NK-92 treated with Interleukin-12 subunit alpha and Interleukin-12 subunit beta, amount 100 ng/mL, for 24 hours (cell line): ENCODE data around the gene KIR2DL4.
"Not testable (repeated sequence)": the region's sequence is repeated elsewhere in the genome, so short reads cannot be mapped to it uniquely, and the experiment has no call there.

Source experiments
- DNase-seq: peaks from one replicate; lab custom pipeline; 2025; lab: John Stamatoyannopoulos, UW

KIR2DL4 gene

DNA sequence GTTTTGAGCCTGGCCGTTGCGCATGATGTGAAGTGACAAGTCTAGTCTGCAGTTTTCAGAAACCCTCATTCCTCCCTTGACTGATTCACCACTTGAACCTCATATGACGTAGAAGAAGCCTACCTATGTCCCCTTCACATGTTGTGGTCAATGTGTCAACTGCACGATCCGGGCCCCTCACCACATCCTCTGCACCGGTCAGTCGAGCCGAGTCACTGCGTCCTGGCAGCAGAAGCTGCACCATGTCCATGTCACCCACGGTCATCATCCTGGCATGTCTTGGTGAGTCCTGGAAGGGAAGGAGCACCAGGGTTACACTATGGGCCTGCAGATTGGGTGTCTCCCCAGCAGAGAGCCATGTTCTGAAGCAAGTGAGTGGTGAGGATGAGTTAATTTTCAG lies at the start of gene KIR2DL4:
KIR2DL4 (plus strand) TSS at position 201 of the 400 bp plus-strand sequence; CDS start at position 243, 42 bp downstream.
- peak; percentile 87 for DNase-seq

- not testable (repeated sequence) for DNase-seq
Observed at GRCh38 chr19:54756204-54757110, 47.0 kb upstream of the KIR2DL4 start.

DNA sequence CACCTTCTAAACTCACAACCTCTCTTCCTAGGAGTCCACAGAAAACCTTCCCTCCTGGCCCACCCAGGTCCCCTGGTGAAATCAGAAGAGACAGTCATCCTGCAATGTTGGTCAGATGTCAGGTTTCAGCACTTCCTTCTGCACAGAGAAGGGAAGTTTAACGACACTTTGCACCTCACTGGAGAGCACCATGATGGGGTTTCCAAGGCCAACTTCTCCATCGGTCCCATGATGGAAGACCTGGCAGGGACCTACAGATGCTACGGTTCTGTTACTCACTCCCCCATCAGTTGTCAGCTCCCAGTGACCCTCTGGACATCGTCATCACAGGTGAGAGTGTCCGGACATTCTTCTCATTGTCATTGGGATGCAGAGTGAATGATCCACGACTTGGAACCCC lies 44.8 kb upstream of the KIR2DL4 start:
- not testable (repeated sequence) for DNase-seq

DNA sequence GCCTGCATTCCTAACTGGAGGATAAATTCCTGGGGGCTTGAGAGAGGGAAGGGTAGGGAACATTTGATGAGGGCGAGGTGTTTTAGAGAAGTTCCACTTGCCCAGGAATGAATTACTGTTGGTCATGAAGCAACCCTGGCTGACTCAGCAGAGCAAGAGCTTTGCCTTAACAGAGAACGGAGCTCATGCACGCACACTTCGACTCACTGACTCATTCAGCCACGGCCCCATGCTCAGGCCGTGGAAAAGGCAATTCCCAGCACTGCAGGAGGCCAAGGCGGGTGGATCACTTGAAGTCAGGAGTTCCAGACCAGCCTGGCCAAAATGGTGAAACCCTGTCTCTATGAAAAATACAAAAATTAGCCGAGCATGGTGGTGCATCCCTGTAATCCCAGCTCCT lies 39.2 kb upstream of the KIR2DL4 start:
- not testable (repeated sequence) for DNase-seq

- not testable (repeated sequence) for DNase-seq
Observed at GRCh38 chr19:54766464-54766863, 36.9 kb upstream of the KIR2DL4 start.

DNA sequence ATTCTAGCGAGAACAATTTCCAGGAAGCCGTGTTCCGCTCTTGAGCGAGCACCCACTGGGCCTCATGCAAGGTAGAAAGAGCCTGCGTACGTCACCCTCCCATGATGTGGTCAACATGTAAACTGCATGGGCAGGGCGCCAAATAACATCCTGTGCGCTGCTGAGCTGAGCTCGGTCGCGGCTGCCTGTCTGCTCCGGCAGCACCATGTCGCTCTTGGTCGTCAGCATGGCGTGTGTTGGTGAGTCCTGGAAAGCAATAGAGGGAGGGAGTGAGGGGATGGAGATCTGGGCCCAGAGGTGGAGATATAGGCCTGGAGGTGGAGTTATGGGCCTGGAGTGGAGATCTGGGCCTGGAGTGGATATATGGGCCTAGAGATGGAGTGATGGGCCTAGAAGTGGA lies 33.8 kb upstream of the KIR2DL4 start, which contains the start of gene KIR2DL1:
KIR2DL1 (plus strand) TSS at position 148 of the 400 bp plus-strand sequence; CDS start at position 206, 58 bp downstream.
- not testable (repeated sequence) for DNase-seq

- not testable (repeated sequence) for DNase-seq
Observed at GRCh38 chr19:54770511-54770910, 32.9 kb upstream of the KIR2DL4 start.

DNA sequence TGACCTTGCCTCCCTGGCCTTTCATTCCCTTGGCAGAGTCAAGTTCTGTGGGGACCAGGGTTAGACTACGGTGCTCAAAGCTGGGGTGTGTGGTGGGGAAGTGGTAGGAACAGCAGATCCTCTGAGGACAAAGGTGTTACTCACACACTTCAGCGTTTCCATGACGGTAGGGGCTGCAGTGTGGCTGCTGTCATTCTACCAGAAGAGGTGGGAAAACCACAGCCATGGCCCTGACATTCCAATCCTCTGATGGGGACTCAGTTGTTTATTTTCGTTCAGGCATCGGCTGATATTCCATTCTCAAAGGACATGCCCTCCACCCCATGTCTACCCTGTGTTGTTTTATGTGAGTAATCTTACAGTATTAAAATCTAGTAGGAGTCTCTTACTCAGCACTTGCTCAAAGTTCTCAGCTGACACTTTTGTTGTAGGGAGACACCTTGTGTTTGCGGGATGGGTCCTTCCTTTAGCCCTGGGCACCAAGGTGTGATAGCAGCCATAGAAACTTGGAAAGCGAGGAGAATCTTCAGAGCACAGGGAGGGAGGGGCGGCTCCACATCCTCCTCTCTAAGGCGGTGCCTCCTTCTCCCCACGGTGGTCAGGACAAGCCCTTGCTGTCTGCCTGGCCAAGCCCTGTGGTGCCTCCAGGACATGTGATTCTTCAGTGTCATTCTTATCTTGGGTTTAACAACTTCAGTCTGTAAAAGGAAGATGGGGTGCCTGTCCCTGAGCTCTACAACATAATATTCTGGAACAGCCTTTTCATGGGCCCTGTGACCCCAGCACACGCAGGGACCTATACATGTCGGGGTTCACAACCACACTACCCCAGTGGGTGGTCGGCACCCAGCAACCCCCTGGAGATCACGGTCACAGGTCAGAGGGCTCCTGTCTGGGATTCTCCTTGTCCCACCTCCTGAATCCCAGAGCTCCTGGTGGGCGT lies 32.1 kb upstream of the KIR2DL4 start:
- not testable (repeated sequence) for DNase-seq

GRCh38 chr19:54772666-54773065 lies 30.7 kb upstream of the KIR2DL4 start:
- not testable (repeated sequence) for DNase-seq

GRCh38 chr19:54775095-54775815 lies 28.2 kb upstream of the KIR2DL4 start:
- DNase-seq, result not testable (repeated sequence)

GRCh38 chr19:54775830-54776229 lies 27.6 kb upstream of the KIR2DL4 start:
- DNase-seq, result not testable (repeated sequence)

DNA sequence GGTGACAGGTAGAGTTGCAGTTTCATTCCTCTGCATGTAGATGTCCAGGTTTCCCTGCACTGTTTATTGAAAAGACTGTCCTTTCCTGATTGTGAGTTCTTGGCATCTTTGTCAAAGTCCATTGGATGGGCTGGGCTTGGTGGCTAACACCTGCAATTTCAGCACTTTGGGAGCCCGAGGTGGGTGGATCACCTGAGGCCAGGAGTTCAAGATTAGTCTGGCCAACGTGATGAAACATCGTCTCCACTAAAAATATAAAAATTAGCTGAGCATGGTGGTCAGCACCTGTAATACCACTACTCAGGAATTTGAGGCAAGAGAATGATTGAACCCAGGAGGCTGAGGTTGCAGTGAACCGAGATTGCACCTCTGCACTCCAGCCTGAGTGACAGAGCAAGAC lies 25.6 kb upstream of the KIR2DL4 start:
- not testable (repeated sequence) for DNase-seq

- DNase-seq, result not testable (repeated sequence)
Observed at GRCh38 chr19:54778896-54779295, 24.5 kb upstream of the KIR2DL4 start.

GRCh38 chr19:54782916-54783315 lies 20.5 kb upstream of the KIR2DL4 start:
- DNase-seq, result not testable (repeated sequence)

GRCh38 chr19:54786091-54786723 lies 17.2 kb upstream of the KIR2DL4 start:
- DNase-seq, result not testable (repeated sequence)

DNA sequence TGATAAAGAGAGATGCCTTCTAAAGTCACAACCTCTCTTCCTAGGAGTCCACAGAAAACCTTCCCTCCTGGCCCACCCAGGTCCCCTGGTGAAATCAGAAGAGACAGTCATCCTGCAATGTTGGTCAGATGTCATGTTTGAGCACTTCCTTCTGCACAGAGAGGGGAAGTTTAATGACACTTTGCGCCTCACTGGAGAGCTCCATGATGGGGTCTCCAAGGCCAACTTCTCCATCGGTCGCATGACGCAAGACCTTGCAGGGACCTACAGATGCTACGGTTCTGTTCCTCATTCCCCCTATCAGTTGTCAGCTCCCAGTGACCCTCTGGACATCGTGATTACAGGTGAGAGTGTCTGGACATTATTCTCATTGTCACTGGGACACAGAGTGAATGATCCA lies 15.3 kb upstream of the KIR2DL4 start:
- not testable (repeated sequence) for DNase-seq

DNA sequence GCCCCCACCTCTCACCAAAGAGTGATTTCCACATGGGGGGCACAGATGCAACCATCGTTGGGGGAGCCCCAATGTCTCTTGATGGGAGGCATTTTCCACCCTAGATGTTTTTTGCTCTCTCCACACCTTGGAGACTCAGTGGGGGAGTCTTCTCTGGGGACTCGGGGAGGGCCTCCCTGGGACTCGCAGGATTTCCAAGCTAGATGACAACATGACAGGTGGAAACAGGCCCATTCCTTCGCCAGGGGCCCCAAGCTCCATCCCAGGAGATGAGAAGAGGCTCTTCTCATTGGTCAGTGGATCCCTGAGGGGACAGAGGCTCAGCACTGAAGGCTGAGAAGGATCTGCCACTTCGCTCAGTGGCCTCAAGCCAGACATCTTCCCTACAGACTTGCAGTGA lies 12.7 kb upstream of the KIR2DL4 start:
- DNase-seq, result no peak

DNA sequence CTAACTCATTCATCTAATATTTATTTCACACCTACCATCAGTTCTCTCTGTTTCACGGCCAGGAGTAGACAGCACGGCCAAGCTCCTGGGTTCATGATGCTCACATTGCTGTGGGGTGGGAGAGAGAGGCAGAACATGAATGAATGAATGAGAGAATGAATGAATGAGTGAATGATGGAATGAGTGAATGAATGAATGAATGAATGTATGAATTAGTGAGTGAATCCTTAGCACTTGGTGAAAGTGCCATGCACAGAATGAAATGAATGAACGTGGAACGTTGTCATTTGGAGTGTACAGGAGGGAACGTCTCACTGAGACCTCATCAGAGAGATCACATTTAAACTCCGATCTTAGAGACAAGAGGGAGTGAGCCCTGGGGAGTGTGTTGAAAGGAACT lies 11.9 kb upstream of the KIR2DL4 start:
- no peak for DNase-seq

- no peak for DNase-seq
Observed at GRCh38 chr19:54792814-54793213, 10.6 kb upstream of the KIR2DL4 start.

- DNase-seq, result no peak
Observed at GRCh38 chr19:54795758-54796157, 7.7 kb upstream of the KIR2DL4 start.

DNA sequence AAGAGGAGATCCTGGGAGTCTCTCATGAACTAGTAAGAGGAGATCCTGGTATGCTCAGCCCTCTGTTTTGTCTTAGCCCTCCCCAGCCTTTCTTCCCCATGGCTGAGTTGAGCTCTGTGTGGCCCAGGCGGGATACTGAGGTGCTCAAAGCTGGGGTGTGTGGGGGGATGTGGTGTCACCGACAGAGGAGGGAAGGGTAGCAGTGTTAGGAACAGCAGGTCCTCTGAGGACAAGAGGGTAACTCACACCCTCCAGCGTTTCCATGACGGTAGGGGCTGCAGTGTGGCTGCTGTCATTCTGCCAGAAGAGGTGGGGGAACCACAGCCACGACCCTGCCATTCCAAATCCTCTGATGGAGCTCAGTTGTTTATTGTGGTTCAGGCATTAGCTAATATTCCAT lies 691 bp downstream of the KIR2DL4 start:
- peak; percentile 17 for DNase-seq
